Motor neuron (in vitro differentiated cells): ENCODE measurements around the gene AJM1. TPM values are rescaled to one million over a fixed set of nuclear protein-coding genes. Genes with fewer than 3 reads are reported as not detected.
A peak's percentile ranks its signal among the peaks of the same experiment; 100 is the strongest.
"Not testable (repeated sequence)": the region's sequence is repeated elsewhere in the genome, so short reads cannot be mapped to it uniquely, and the experiment has no call there.

Experiments
- ATAC-seq, 8 experiments: fragments of 200-7000 bp; cut with Tn5 transposase; replicated peaks in 6 of 8; 2 replicates each; pipeline ENCODE4 v1.8.0; 2021; ENCODE audit warnings: mild to moderate bottlenecking in 8 of 8, moderate library complexity in 8 of 8
- H3K27ac ChIP-seq, 2 donors: fragments of 250-450 bp; sonication (Bioruptor Pico); 2 replicates each; pipeline ENCODE4 v1.9.0; 2021; ENCODE audit warnings: antibody characterized with exemption in 2 of 2, mild to moderate bottlenecking in 2 of 2, moderate library complexity in 1 of 2
- H3K4me1 ChIP-seq, 2 donors: fragments of 250-450 bp; sonication (Bioruptor Pico); replicated peaks in 1 of 2; 2 replicates each; pipeline ENCODE4 v1.6.1; 2021; ENCODE audit warnings: antibody characterized with exemption in 2 of 2, mild to moderate bottlenecking in 2 of 2, moderate library complexity in 1 of 2
- H3K4me3 ChIP-seq, 5 donors: fragments of 250-450 bp; sonication (Bioruptor Pico); 2 replicates each; pipeline ENCODE4 v1.9.0; 2021; ENCODE audit warnings: antibody characterized with exemption in 5 of 5, mild to moderate bottlenecking in 5 of 5, moderate library complexity in 4 of 5
- WGBS, 10 experiments: fragments of 450-650 bp; shearing (Covaris generic); methylation state at CpG; one replicate each; pipeline ENCODE4 v1.0.0; 2022; 5-methylcytosine and 5-hydroxymethylcytosine counted together
- in situ Hi-C, 9 experiments: fragments of 400-800 bp; cut with MboI; loops; one replicate each; pipeline ENCODE4 v1.15.0; 2021; ENCODE audit warnings: low sequenced_read_pairs in 9 of 9, low pct_unique_long_range_greater_than_20kb in 2 of 9; ENCODE audit not compliant: unreplicated experiment in 9 of 9
- total RNA-seq, 8 experiments: library from RNA; unstranded; fragments of 300-600 nt; gene quantifications; 2 replicates each; pipeline versions ENCODE4 v1.2.3 to v1.2.4, GENCODE V29; 2022

AJM1 gene
- total RNA-seq, 8 experiments from 2014 or later, result 1.2 to 5.5 (median 2.6) TPM

DNA sequence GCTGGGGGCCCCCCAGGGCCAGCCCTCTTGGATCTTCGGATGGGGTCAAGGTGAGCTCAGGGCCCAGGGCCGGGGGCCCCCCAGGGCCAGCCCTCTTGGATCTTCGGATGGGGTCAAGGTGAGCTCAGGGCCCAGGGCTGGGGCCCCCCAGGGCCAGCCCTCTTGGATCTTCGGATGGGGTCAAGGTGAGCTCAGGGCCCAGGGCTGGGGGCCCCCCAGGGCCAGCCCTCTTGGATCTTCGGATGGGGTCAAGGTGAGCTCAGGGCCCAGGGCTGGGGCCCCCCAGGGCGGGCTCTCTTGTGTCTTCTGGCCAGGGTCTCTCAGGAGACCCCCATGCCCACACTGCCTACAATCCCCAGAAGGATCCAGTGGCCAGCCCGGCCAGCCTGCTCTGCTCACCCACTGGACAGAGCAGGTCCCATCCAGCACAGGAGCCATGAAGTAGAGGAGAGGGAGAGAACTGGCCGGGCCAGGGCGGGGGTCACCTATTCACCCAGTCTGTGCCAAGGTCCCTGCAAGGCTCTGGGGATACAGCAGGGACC is 39.2 kb upstream of the AJM1 start:
- in situ Hi-C loops, H3K27ac ChIP-seq, ATAC-seq, H3K4me3 ChIP-seq: not testable (repeated sequence)
- peaks cover 19 to 22% of the 10 kb centered on the region in 2 donors for H3K4me1 ChIP-seq
- WGBS, 10 experiments, result 92% methylated on average over 2 of the region's 9 CpGs; no CpG with 5 or more reads in 9 of the 10 experiments

- Histone ChIP-seq H3K4me3 (no peak overlapping the region), H3K4me1 (peaks cover 19 to 22% of the 10 kb centered on the region in 2 donors), H3K27ac (no peak overlapping the region)
- no peak for ATAC-seq
- 88 to 95% (median 93%) methylated on average over 4 to 14 of the region's 22 CpGs; no CpG with 5 or more reads in 4 of the 10 experiments for WGBS, 10 experiments
- in situ Hi-C loops, result no loop called here
Observed at GRCh38 chr9:136803551-136804508, 38.4 kb upstream of the AJM1 start.

DNA sequence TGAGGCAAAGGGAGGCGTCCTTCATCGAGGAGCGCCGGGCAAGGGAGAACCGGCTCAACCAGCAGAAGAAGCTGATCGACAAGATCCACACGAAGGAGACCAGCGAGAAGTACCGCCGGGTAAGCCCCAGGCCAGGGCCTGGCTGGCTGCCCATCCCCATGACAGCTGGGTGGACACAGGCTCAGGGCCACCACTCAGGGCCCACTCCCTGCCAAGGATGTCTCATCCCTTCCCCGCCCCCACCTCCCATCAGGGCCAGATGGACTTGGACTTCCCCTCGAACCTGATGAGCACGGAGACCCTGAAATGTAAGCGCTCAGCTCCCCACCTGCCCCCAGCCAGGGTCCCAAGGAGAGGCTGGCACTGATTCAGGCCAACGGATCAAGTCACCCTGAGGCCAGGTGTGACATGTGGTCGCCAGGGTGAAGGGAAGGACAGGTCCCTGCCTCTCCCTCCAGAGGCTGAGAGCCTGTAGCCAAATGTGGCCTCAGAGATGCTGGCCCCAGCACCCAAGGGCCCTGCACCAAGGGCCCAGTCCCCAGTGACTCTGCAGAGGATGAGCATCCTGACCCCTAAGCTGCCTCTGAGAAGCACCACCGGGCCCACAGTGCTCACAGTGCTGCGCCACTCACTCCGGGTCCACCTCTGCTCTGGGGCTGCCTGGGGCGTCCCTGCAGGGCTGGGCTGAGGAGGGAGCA is 37.6 kb upstream of the AJM1 start:
- in situ Hi-C loops, result no loop called here
- Histone ChIP-seq H3K27ac (no peak overlapping the region), H3K4me1 (peaks cover 21 to 24% of the 10 kb centered on the region in 2 donors), H3K4me3 (no peak overlapping the region)
- no peak for ATAC-seq
- WGBS, 10 experiments, result 31 to 100% (median 95%) methylated on average over 1 to 9 of the region's 20 CpGs; no CpG with 5 or more reads in 6 of the 10 experiments

GRCh38 chr9:136805207-136805740 is 37.0 kb upstream of the AJM1 start:
- no peak overlapping the region for H3K4me3 ChIP-seq
- in situ Hi-C loops, result no loop called here
- no peak for ATAC-seq
- peaks cover 24 to 30% of the 10 kb centered on the region in 2 donors for H3K4me1 ChIP-seq
- 80 to 100% (median 96%) methylated on average over 1 to 4 of the region's 12 CpGs; no CpG with 5 or more reads in 7 of the 10 experiments for WGBS, 10 experiments
- H3K27ac ChIP-seq, result no peak overlapping the region

GRCh38 chr9:136806067-136806466 is 36.2 kb upstream of the AJM1 start:
- Histone ChIP-seq H3K4me3 (no peak overlapping the region), H3K4me1 (peaks cover 26% of the 10 kb centered on the region in 2 donors), H3K27ac (no peak overlapping the region)
- 83 to 90% (median 90%) methylated on average over 1 to 2 of the region's 10 CpGs; no CpG with 5 or more reads in 7 of the 10 experiments for WGBS, 10 experiments
- ATAC-seq, result no peak
- in situ Hi-C loops, result no loop called here

- in situ Hi-C loops, result no loop called here
- Histone ChIP-seq H3K4me3 (peak overlapping the region; percentile 56 to 98 (median 91)), H3K27ac (peak overlapping the region in 1 of 2 donors; percentile 86), H3K4me1 (peaks cover 21 to 22% of the 10 kb centered on the region in 2 donors)
- ATAC-seq, result no peak
- WGBS, 10 experiments, result 19 to 95% (median 50%) methylated on average over 1 to 14 of the region's 25 CpGs; no CpG with 5 or more reads in 3 of the 10 experiments
Observed at GRCh38 chr9:136806631-136807201, 35.6 kb upstream of the AJM1 start.

GRCh38 chr9:136807281-136808074 is 34.8 kb upstream of the AJM1 start, which contains the start of gene RABL6:
TSS of gene RABL6 (plus strand) at chr9:136807948. CDS start at chr9:136808197, 249 bp downstream.
- 0% methylated on average over 1 to 6 of the region's 96 CpGs; no CpG with 5 or more reads in 7 of the 10 experiments for WGBS, 10 experiments
- Histone ChIP-seq H3K27ac (peak within 1 kb of the TSS; percentile 76 to 86), H3K4me3 (peak within 1 kb of the TSS; percentile 56 to 98 (median 91)), H3K4me1 (peaks cover 21 to 22% of the 10 kb centered on the region in 2 donors)
- in situ Hi-C loops, result no loop called here
- ATAC-seq, result peak; percentile 80 to 88 (median 84)

DNA sequence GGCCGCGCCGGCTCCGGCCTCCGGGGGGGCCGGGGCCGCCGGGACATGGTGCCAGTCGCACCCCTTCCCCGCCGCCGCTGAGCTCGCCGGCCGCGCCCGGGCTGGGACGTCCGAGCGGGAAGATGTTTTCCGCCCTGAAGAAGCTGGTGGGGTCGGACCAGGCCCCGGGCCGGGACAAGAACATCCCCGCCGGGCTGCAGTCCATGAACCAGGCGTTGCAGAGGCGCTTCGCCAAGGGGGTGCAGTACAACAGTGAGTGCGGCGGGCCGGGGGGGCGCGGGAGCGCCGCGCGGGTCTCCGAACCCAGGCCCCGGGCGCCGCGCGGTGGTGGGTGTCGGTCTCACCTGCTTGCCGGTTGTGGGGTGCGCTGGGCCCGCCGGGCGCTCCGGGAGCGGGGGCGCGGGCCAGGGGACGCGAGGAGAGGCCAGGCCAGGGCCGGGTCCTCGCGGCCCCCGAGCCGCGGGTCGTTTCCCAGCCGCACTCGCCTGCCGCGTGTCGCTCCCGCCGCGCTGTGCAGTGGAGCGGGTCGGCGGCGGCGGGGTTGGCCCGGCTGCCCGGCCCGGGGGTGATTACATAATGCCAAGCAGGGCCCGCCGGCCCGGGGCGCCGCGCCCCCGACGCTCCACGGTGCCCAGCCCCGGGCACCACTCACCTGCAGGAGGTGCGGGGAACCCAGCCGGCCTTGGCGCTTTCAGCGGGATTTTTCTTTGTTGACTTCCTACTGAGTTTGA is 34.0 kb upstream of the AJM1 start:
- Histone ChIP-seq H3K4me3 (peak overlapping the region; percentile 56 to 98 (median 91)), H3K4me1 (peaks cover 21 to 22% of the 10 kb centered on the region in 2 donors), H3K27ac (peak overlapping the region; percentile 76 to 86)
- peak; percentile 35 to 65 (median 52) for ATAC-seq
- 0% methylated on average over 1 to 4 of the region's 93 CpGs; no CpG with 5 or more reads in 6 of the 10 experiments for WGBS, 10 experiments
- in situ Hi-C loops, result no loop called here

- Histone ChIP-seq H3K4me3 (peak overlapping the region; percentile 56 to 98 (median 91)), H3K4me1 (peaks cover 21 to 22% of the 10 kb centered on the region in 2 donors), H3K27ac (no peak overlapping the region)
- in situ Hi-C loops, result no loop called here
- peak in 3 of 8 experiments; percentile 7 to 29 (median 11) for ATAC-seq
- 0 to 10% (median 1%) methylated on average over 1 to 14 of the region's 14 CpGs; no CpG with 5 or more reads in 2 of the 10 experiments for WGBS, 10 experiments
Observed at GRCh38 chr9:136808806-136809158, 33.5 kb upstream of the AJM1 start.

GRCh38 chr9:136814725-136815421 is 27.4 kb upstream of the AJM1 start:
- no peak overlapping the region for H3K4me3 ChIP-seq
- no peak for ATAC-seq
- in situ Hi-C loops, result no loop called here
- H3K4me1 ChIP-seq, result peaks cover 4 to 6% of the 10 kb centered on the region in 2 donors
- 94 to 100% (median 97%) methylated on average over 4 to 13 of the region's 13 CpGs; no CpG with 5 or more reads in 2 of the 10 experiments for WGBS, 10 experiments
- H3K27ac ChIP-seq, result no peak overlapping the region

- Histone ChIP-seq H3K27ac (no peak overlapping the region), H3K4me3 (no peak overlapping the region), H3K4me1 (peaks cover 0 to 2% of the 10 kb centered on the region in 2 donors)
- WGBS, 10 experiments, result 0% methylated on average over 1 of the region's 1 CpG; no CpG with 5 or more reads in 9 of the 10 experiments
- in situ Hi-C loops, result no loop called here
- ATAC-seq, result no peak
Observed at GRCh38 chr9:136815422-136815782, 26.9 kb upstream of the AJM1 start.
